Activated CD4-positive, alpha-beta memory T cell treated with anti-CD3 and anti-CD28 coated beads, Interleukin-2, amount 10 ng/mL, durations not matched to agents 7 days and 5 days (primary cell): Measurements from ENCODE around the gene GOLGB1. TPM values are rescaled to one million over a fixed set of nuclear protein-coding genes. Genes with fewer than 3 reads are reported as not detected.
"Not testable (repeated sequence)": the region's sequence is repeated elsewhere in the genome, so short reads cannot be mapped to it uniquely, and the experiment has no call there.

Experiments used
- CTCF ChIA-PET: fragments of 350-600 bp; sonication (Branson Sonifier 250); formaldehyde crosslinking; loops from one replicate; lab custom pipeline; 2021; ENCODE audit warnings: antibody characterized with exemption, inconsistent platforms; lab: Charles Lee
- POLR2A ChIA-PET: fragments of 350-600 bp; sonication (Branson Sonifier 250); formaldehyde crosslinking; loops from one replicate; lab custom pipeline; 2021; ENCODE audit warnings: antibody characterized with exemption; lab: Charles Lee
- DNase-seq: peaks from one replicate; pipeline ENCODE4 v3.0.0-alpha.2; 2020
- H3K27ac Mint-ChIP-seq: one replicate; pipeline ENCODE4 v1.8.0; 2021; ENCODE audit warnings: mild to moderate bottlenecking, mixed read lengths
- H3K27me3 Mint-ChIP-seq: one replicate; pipeline ENCODE4 v1.8.0; 2021; ENCODE audit warnings: mixed read lengths
- H3K36me3 Mint-ChIP-seq: one replicate; pipeline ENCODE4 v1.8.0; 2021; ENCODE audit warnings: low read depth, mixed read lengths
- H3K4me1 Mint-ChIP-seq: one replicate; pipeline ENCODE4 v1.8.0; 2021; ENCODE audit warnings: mixed read lengths
- H3K4me3 Mint-ChIP-seq: one replicate; pipeline ENCODE4 v1.8.0; 2021; ENCODE audit warnings: mild to moderate bottlenecking, mixed read lengths
- H3K9me3 Mint-ChIP-seq: one replicate; pipeline ENCODE4 v1.8.0; 2021; ENCODE audit warnings: mixed read lengths
- total RNA-seq, 2 experiments: library from RNA; stranded (reverse); gene quantifications; one replicate each; pipeline ENCODE4 v1.2.3, GENCODE V29; 2021

The GOLGB1 gene
- total RNA-seq, 2 experiments from 2014 or later: 33.6 to 37.8 TPM

GRCh38 chr3:121758727-121759450 is 9.3 kb upstream of the GOLGB1 start:
- no peak overlapping the region for H3K4me3 Mint-ChIP-seq
- ChIA-PET POLR2A (interaction anchor here (1.2 to 1.4 kb wide), 3 partner anchors 9 to 10 kb away, joined by 4 to 7 read pairs (median 5); partner anchors contain the start of gene GOLGB1), CTCF (no interaction called here)
- no peak for DNase-seq
- H3K9me3 Mint-ChIP-seq: no peaks in the 10 kb centered on the region
- H3K27me3 Mint-ChIP-seq: peaks cover 6% of the 10 kb centered on the region
- no peaks in the 10 kb centered on the region for H3K36me3 Mint-ChIP-seq
- H3K4me1 Mint-ChIP-seq: no peaks in the 10 kb centered on the region
- H3K27ac Mint-ChIP-seq: no peak overlapping the region

DNA sequence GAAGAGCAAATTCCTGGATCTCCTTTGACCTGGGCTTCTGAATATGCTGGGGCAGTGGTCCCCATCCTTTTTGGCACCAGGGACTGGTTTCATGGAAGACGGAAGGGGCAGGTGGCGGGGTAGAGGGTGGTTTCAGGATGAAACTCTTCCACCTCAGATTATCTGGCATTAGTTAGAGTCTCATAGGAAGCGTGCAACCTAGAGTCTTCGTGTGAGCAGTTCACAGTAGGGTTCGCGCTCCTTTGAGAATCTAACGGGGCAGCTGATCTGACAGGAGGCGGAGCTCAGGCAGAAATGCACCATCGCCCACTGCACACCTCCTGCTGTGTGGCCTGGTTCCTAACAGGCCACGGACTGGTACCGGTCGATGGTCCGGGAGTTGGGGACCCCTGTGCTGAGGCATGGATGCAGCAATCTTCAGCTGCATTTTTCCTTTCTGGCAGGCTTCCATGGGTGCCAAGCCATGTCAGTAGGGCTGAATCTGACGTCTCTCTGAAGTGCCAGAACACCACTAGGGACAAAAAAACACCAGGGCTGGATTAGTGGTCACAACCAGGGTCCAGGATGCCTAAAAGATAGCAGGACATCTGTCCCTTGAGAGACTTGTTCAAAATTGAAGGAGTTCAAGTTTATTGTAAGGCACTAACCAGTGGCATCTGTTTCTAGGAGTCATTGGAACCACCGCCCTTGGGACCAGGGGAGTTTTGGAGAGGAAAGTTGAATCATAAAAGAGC is 8.4 kb upstream of the GOLGB1 start:
- H3K27me3 Mint-ChIP-seq: peaks cover 8% of the 10 kb centered on the region

DNA sequence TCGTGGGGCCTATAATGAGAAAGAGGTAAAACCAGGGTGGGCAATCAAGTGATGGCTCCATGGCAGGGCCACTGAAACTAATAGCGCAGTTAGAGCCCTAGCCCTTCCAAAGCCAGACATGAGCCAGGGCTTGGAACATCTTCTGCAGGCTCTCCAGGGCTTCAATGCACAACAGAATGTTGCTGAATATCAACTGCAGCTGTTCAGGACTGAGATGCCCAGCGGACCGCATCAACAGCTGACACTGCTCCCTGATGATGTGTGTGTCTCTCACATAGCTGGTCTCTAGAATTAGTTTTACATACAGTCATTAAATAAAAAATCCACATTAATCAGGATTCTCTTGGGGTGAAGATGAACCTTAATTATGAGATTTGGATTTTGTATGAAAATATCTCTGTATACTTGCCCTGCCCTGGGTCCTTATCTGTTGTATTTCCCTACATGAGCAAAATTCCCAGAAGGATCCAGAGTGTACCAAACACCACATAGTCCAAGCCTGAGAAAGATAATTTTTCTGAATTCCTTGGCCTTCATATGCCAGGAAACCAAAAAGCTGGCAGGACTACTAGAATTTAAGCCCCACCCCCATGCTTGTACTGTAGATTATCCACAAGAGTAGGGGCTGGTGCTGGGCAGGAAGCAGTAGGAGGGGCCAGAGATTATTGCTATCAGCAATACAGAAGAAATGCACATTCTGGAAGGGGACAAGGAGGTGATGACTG is 7.7 kb upstream of the GOLGB1 start:
- no peaks in the 10 kb centered on the region for H3K9me3 Mint-ChIP-seq
- POLR2A ChIA-PET: interaction anchor here (1.2 kb wide), 1 partner anchor 8 kb away, joined by 5 read pairs; the partner anchor contains the start of gene GOLGB1
- H3K4me1 Mint-ChIP-seq: no peaks in the 10 kb centered on the region
- H3K4me3 Mint-ChIP-seq: no peak overlapping the region
- no peaks in the 10 kb centered on the region for H3K36me3 Mint-ChIP-seq
- DNase-seq: no peak
- CTCF ChIA-PET: no interaction called here
- peaks cover 10% of the 10 kb centered on the region for H3K27me3 Mint-ChIP-seq
- no peak overlapping the region for H3K27ac Mint-ChIP-seq

More for the DNA sequence above, 8.4 kb upstream of the GOLGB1 start:
- Mint-ChIP-seq H3K4me3 (no peak overlapping the region), H3K36me3 (no peaks in the 10 kb centered on the region), H3K4me1 (no peaks in the 10 kb centered on the region), H3K9me3 (no peaks in the 10 kb centered on the region), H3K27ac (no peak overlapping the region)
- CTCF ChIA-PET: no interaction called here
- POLR2A ChIA-PET: interaction anchor here (1.2 kb wide), 1 partner anchor 8 kb away, joined by 5 read pairs; the partner anchor contains the start of gene GOLGB1
- DNase-seq: no peak

DNA sequence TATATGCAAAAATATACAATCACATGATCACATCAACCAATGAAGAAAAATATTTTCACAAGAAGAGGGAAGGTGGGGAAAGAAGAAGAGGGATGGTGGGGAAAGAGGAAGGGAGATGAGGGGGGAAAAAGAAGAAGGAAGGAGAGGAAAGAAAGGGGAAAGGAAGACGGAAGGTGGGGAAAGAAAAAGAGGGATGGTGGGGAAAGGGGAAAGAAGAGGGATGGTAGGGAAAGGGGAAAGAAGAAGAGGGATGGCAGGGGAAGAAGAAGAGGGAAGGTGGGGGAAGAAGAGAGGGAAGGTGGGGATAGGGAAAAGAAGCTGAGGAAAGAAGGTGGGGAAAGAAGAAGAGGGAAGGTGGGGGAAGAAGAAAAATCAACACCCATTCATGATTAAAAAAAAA is 3.2 kb upstream of the GOLGB1 start:
- no peak for DNase-seq
- H3K27me3 Mint-ChIP-seq: peaks cover 17% of the 10 kb centered on the region
- ChIA-PET POLR2A (no interaction called here), CTCF (no interaction called here)
- H3K36me3 Mint-ChIP-seq: no peaks in the 10 kb centered on the region
- H3K4me3 Mint-ChIP-seq: no peak overlapping the region
- no peaks in the 10 kb centered on the region for H3K9me3 Mint-ChIP-seq
- no peak overlapping the region for H3K27ac Mint-ChIP-seq
- H3K4me1 Mint-ChIP-seq: peaks cover 2% of the 10 kb centered on the region

DNA sequence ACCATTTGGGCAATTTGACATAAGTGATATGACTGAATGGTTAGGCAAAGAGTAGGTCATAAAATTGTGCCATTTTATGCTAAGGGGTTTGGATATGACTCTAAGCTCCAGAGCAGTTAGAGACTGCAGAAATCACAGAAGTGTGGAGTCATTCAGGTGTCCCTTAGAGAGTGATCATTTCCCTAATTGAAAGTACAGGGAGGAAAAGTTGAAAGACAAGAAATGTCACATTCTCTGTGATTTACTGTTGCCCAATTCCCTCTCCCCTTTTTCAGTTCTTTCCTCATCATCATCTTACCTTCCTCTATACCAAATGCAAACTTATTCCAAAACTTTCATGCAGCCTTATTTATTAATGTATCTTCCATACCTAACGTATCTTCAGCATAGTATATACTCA is 2.7 kb upstream of the GOLGB1 start:
- CTCF ChIA-PET: no interaction called here
- Mint-ChIP-seq H3K36me3 (no peaks in the 10 kb centered on the region), H3K9me3 (no peaks in the 10 kb centered on the region), H3K4me3 (no peak overlapping the region), H3K27ac (no peak overlapping the region), H3K27me3 (peaks cover 17% of the 10 kb centered on the region), H3K4me1 (peaks cover 5% of the 10 kb centered on the region)
- DNase-seq: no peak
- POLR2A ChIA-PET: no interaction called here

DNA sequence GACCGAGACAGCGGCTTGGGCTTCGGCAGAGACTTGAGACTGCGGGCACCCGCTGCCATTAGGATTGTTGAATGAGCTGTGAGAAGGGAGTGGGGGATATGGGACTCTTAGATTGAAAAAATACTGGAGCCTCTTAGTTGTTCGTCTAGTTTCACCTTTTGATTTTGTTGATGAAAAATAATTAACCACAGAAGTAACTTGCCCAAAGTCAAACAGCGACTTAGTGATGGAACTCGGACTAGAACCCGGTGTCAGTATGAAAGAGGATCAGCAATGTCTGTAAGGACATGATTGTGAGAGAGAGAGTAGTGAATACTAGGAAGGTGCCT is 510 bp upstream of the GOLGB1 start:
- Mint-ChIP-seq H3K27ac (no peak overlapping the region), H3K27me3 (peaks cover 11% of the 10 kb centered on the region), H3K4me3 (no peak overlapping the region), H3K4me1 (peaks cover 5% of the 10 kb centered on the region), H3K9me3 (no peaks in the 10 kb centered on the region), H3K36me3 (no peaks in the 10 kb centered on the region)
- CTCF ChIA-PET: interaction anchor here (0.7 to 1.2 kb wide), 3 partner anchors 23 to 203 kb away, joined by 3 to 4 read pairs (median 4); partner anchors contain the start of gene HCLS1
- DNase-seq: no peak
- POLR2A ChIA-PET: interaction anchor here (0.9 to 4.7 kb wide), 10 partner anchors 8 to 934 kb away, joined by 3 to 45 read pairs (median 5); partner anchors contain the start of genes EAF2, HCLS1, IQCB1 and POLQ

- no peaks in the 10 kb centered on the region for H3K36me3 Mint-ChIP-seq
- CTCF ChIA-PET: interaction anchor here (0.7 to 1.2 kb wide), 2 partner anchors 76 to 203 kb away, joined by 3 read pairs; partner anchors contain the start of gene POLQ
Measured at GRCh38 chr3:121748680-121749275, 763 bp downstream of the GOLGB1 start.

GRCh38 chr3:121747976-121748375 is 1.6 kb downstream of the GOLGB1 start:
- H3K4me1 Mint-ChIP-seq: peaks cover 5% of the 10 kb centered on the region
- no peak for DNase-seq
- no peaks in the 10 kb centered on the region for H3K9me3 Mint-ChIP-seq
- H3K27me3 Mint-ChIP-seq: peaks cover 9% of the 10 kb centered on the region
- POLR2A ChIA-PET: interaction anchor here (0.5 to 4.7 kb wide), 7 partner anchors 13 to 1155 kb away, joined by 3 to 45 read pairs (median 8); partner anchors contain the start of genes EAF2, HCLS1, IQCB1 and POLQ
- H3K4me3 Mint-ChIP-seq: no peak overlapping the region
- no peak overlapping the region for H3K27ac Mint-ChIP-seq
- H3K36me3 Mint-ChIP-seq: peaks cover 4% of the 10 kb centered on the region
- CTCF ChIA-PET: interaction anchor here (0.7 to 1.2 kb wide), 2 partner anchors 75 to 202 kb away, joined by 3 read pairs; partner anchors contain the start of gene POLQ

More at GRCh38 chr3:121748680-121749275, 763 bp downstream of the GOLGB1 start:
- POLR2A ChIA-PET: interaction anchor here (0.5 to 4.7 kb wide), 16 partner anchors 9 to 1154 kb away, joined by 3 to 45 read pairs (median 4); partner anchors contain the start of genes EAF2, HCLS1, IQCB1 and POLQ
- Mint-ChIP-seq H3K4me1 (peaks cover 5% of the 10 kb centered on the region), H3K27ac (no peak overlapping the region), H3K9me3 (no peaks in the 10 kb centered on the region), H3K4me3 (no peak overlapping the region), H3K27me3 (peaks cover 10% of the 10 kb centered on the region)
- no peak for DNase-seq

DNA sequence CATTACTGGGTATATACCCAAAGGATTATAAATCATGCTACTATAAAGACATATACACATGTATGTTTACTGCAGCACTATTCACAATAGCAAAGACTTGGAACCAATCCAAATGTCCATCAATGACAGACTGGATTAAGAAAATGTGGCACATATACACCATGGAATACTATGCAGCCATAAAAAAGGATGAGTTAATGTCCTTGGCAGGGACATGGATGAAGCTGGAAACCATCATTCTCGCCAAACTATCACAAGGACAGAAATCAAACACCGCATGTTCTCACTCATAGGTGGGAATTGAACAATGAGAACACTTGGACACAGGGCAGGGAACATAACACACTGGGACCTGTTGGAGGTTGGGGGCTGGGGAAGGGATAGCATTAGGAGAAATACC is 6.4 kb downstream of the GOLGB1 start:
- POLR2A ChIA-PET, H3K27me3 Mint-ChIP-seq, H3K27ac Mint-ChIP-seq, DNase-seq, H3K4me3 Mint-ChIP-seq, CTCF ChIA-PET, H3K9me3 Mint-ChIP-seq: not testable (repeated sequence)
- Mint-ChIP-seq H3K4me1 (peaks cover 18% of the 10 kb centered on the region), H3K36me3 (peaks cover 27% of the 10 kb centered on the region)

DNA sequence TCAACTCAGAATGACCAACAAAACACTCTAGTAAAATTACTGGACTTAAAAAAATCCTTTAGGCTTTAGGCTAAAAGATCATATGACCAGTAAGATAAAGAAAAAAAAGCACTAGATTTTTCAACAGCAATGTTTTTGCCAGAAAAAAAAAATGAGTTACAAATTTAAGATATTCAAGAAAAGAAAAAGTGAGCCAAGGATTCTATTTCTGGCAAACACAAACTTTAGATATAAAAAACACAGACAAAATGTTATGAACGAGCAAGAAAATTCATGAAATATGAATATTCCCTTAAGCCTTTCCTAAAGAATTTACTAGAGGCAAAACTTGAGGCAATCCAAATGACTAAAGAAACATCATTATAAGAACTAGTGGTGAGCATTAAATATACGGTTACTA is 8.6 kb downstream of the GOLGB1 start:
- ChIA-PET CTCF (no interaction called here), POLR2A (no interaction called here)
- H3K27me3 Mint-ChIP-seq: no peaks in the 10 kb centered on the region
- no peak overlapping the region for H3K27ac Mint-ChIP-seq
- peaks cover 2% of the 10 kb centered on the region for H3K9me3 Mint-ChIP-seq
- DNase-seq: no peak
- peaks cover 33% of the 10 kb centered on the region for H3K36me3 Mint-ChIP-seq
- H3K4me3 Mint-ChIP-seq: no peak overlapping the region
- H3K4me1 Mint-ChIP-seq: peaks cover 21% of the 10 kb centered on the region

GRCh38 chr3:121739902-121740301 is 9.6 kb downstream of the GOLGB1 start:
- DNase-seq: no peak
- Mint-ChIP-seq H3K9me3 (peaks cover 2% of the 10 kb centered on the region), H3K36me3 (peaks cover 33% of the 10 kb centered on the region), H3K4me1 (peaks cover 30% of the 10 kb centered on the region), H3K27ac (no peak overlapping the region), H3K27me3 (no peaks in the 10 kb centered on the region), H3K4me3 (no peak overlapping the region)
- ChIA-PET CTCF (no interaction called here), POLR2A (no interaction called here)

DNA sequence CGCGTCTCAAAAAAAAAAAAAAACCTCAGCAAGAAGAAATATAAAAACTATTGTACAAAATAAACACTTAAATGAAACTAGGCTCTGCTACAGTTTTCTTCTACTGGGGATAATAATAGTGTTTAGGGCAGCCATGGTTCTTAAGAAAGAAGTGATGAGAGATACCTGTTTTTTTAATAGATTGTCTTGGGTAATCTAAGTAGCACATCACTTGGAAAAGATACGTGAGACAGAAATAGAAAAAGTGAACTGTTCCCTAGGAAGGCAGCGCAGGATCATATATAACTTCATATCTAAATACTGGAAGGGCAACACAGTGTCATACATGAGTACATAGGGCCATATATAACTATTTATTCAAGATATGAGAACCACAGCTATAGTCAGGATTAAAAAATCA is 11.9 kb downstream of the GOLGB1 start:
- no peak for DNase-seq
- ChIA-PET CTCF (no interaction called here), POLR2A (no interaction called here)
- H3K27me3 Mint-ChIP-seq: no peaks in the 10 kb centered on the region
- no peak overlapping the region for H3K4me3 Mint-ChIP-seq
- H3K27ac Mint-ChIP-seq: no peak overlapping the region
- H3K4me1 Mint-ChIP-seq: peaks cover 35% of the 10 kb centered on the region
- H3K36me3 Mint-ChIP-seq: peaks cover 32% of the 10 kb centered on the region
- H3K9me3 Mint-ChIP-seq: peaks cover 2% of the 10 kb centered on the region
